DOHH2 (cell line): ENCODE results near the gene MED16.

Experiments used
- H3F3A ChIP-seq: fragments of 200-600 bp; sonication (generic), shearing (Covaris generic); 2 replicates; pipeline ENCODE4 v1.6.0; 2016; ENCODE audit warnings: antibody characterized with exemption, mild to moderate bottlenecking; ENCODE audit not compliant: control insufficient read depth, insufficient read depth
- H3K27ac ChIP-seq: fragments of 200-600 bp; sonication (generic); 2 replicates; pipeline ENCODE4 v1.5.1; 2014; ENCODE audit warnings: low read depth, mild to moderate bottlenecking, low read length, moderate library complexity
- H3K27me3 ChIP-seq: fragments of 200-600 bp; sonication (generic); 2 replicates; pipeline ENCODE4 v1.6.1; 2014; ENCODE audit warnings: mild to moderate bottlenecking, low read length, mixed read lengths; ENCODE audit not compliant: control insufficient read depth
- H3K36me3 ChIP-seq: fragments of 200-600 bp; sonication (generic); 2 replicates; pipeline ENCODE4 v1.6.1; 2014; ENCODE audit warnings: mild to moderate bottlenecking, low read length, moderate library complexity, mixed read lengths; ENCODE audit not compliant: control insufficient read depth
- H3K4me1 ChIP-seq: fragments of 200-600 bp; sonication (generic); 2 replicates; pipeline ENCODE4 v1.6.1; 2014; ENCODE audit warnings: mild to moderate bottlenecking, low read length, mixed read lengths; ENCODE audit not compliant: control insufficient read depth
- H3K4me2 ChIP-seq: fragments of 200-600 bp; sonication (generic); 2 replicates; pipeline ENCODE4 v1.6.0; 2014; ENCODE audit warnings: mild to moderate bottlenecking, low read length, moderate library complexity
- H3K4me3 ChIP-seq: fragments of 200-600 bp; sonication (generic); 2 replicates; pipeline ENCODE4 v1.5.1; 2014; ENCODE audit warnings: mild to moderate bottlenecking, low read length, mixed read lengths
- H3K79me2 ChIP-seq: fragments of 200-600 bp; sonication (generic); 2 replicates; pipeline ENCODE4 v1.6.1; 2014; ENCODE audit warnings: mild to moderate bottlenecking, low read length, mixed read lengths; ENCODE audit not compliant: control insufficient read depth
- H3K9me2 ChIP-seq: fragments of 200-600 bp; sonication (generic); replicated peaks from 2 replicates; pipeline ENCODE4 v1.6.1; 2014; ENCODE audit warnings: mild to moderate bottlenecking, low read length, mixed read lengths; ENCODE audit not compliant: control insufficient read depth
- H3K9me3 ChIP-seq: fragments of 200-600 bp; sonication (generic); 2 replicates; pipeline ENCODE4 v1.6.1; 2014; ENCODE audit warnings: antibody characterized with exemption, low read length, mixed read lengths; ENCODE audit not compliant: control insufficient read depth, insufficient read depth
- H4K20me1 ChIP-seq: fragments of 200-600 bp; sonication (generic); 2 replicates; pipeline ENCODE4 v1.6.0; 2014; ENCODE audit warnings: low read depth, mild to moderate bottlenecking, antibody characterized with exemption, low read length, moderate library complexity; ENCODE audit not compliant: control insufficient read depth, insufficient read depth
- CTCF ChIP-seq: fragments of 200-600 bp; sonication (generic); IDR thresholded peaks from one replicate; pipeline ENCODE4 v1.5.1; 2014; ENCODE audit warnings: antibody characterized with exemption, mild to moderate bottlenecking, low read depth, low read length; ENCODE audit not compliant: poor library complexity, severe bottlenecking
- EZH2phosphoT487 ChIP-seq: fragments of 200-600 bp; sonication (generic); IDR thresholded peaks from 2 replicates; pipeline ENCODE4 v1.6.1; 2017; ENCODE audit warnings: borderline replicate concordance, mild to moderate bottlenecking, antibody characterized with exemption, low read length, moderate library complexity, mixed read lengths

The MED16 gene

GRCh38 chr19:903266-903797 is 10.3 kb upstream of the MED16 start:
- H3K27me3 ChIP-seq: no peaks in the 10 kb centered on the region
- no peaks in the 10 kb centered on the region for H3K9me2 ChIP-seq
- H3F3A ChIP-seq: peaks cover 14% of the 10 kb centered on the region
- no peak overlapping the region for H3K4me3 ChIP-seq
- H3K4me1 ChIP-seq: peaks cover 50% of the 10 kb centered on the region
- no peak overlapping the region for H3K4me2 ChIP-seq
- no peak overlapping the region for H3K27ac ChIP-seq
- peaks cover 9% of the 10 kb centered on the region; the same call in 1 of the 2 replicates for H3K36me3 ChIP-seq
- TF ChIP-seq CTCF: no peak
- no peak for TF ChIP-seq EZH2phosphoT487
- H3K9me3 ChIP-seq: no peaks in the 10 kb centered on the region
- peaks cover 8% of the 10 kb centered on the region; the same call in 1 of the 2 replicates for H4K20me1 ChIP-seq
- H3K79me2 ChIP-seq: peaks cover 18% of the 10 kb centered on the region

GRCh38 chr19:902446-903226 is 9.6 kb upstream of the MED16 start:
- Histone ChIP-seq H3F3A (peaks cover 14% of the 10 kb centered on the region), H3K9me3 (no peaks in the 10 kb centered on the region), H3K27ac (no peak overlapping the region), H3K36me3 (peaks cover 9% of the 10 kb centered on the region; the same call in 1 of the 2 replicates), H3K4me1 (peaks cover 47% of the 10 kb centered on the region), H3K27me3 (no peaks in the 10 kb centered on the region), H3K4me3 (no peak overlapping the region), H3K79me2 (peaks cover 15% of the 10 kb centered on the region), H3K9me2 (no peaks in the 10 kb centered on the region), H4K20me1 (peaks cover 8% of the 10 kb centered on the region; the same call in 1 of the 2 replicates), H3K4me2 (no peak overlapping the region)
- no peak for TF ChIP-seq EZH2phosphoT487
- no peak for TF ChIP-seq CTCF

GRCh38 chr19:902093-902370 is 9.0 kb upstream of the MED16 start:
- TF ChIP-seq EZH2phosphoT487 (no peak), CTCF (no peak)
- Histone ChIP-seq H3K9me2 (no peaks in the 10 kb centered on the region), H3F3A (peaks cover 14% of the 10 kb centered on the region), H4K20me1 (peaks cover 8% of the 10 kb centered on the region; the same call in 1 of the 2 replicates), H3K4me3 (no peak overlapping the region), H3K27me3 (no peaks in the 10 kb centered on the region), H3K9me3 (no peaks in the 10 kb centered on the region), H3K4me2 (no peak overlapping the region), H3K36me3 (peaks cover 9% of the 10 kb centered on the region; the same call in 1 of the 2 replicates), H3K79me2 (peaks cover 9% of the 10 kb centered on the region; the same call in 1 of the 2 replicates), H3K27ac (no peak overlapping the region), H3K4me1 (peaks cover 42% of the 10 kb centered on the region)
